ENCODE results near the gene ZBTB16.

DNA sequence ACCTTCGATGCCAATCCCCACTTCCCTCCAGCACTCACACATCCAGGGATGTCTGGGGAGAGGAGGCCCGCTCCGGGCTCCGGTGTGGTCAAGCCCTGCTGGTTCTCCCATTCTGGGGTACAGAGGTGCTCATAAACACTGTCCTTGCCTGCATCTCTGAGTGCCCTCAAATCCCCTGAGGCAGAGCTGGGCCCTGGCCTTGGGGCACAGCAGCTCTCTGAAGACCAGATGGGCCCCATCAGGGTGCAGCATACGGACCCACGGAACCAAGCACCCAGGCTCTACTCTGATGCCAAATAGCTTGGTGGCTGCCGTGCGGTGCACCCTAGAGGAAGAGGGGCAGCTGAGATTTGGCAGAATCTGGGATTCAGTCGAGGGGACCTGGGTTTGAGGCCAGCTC is 201.0 kb downstream of the ZBTB16 start:
- TF ChIP-seq, protein P1, sequence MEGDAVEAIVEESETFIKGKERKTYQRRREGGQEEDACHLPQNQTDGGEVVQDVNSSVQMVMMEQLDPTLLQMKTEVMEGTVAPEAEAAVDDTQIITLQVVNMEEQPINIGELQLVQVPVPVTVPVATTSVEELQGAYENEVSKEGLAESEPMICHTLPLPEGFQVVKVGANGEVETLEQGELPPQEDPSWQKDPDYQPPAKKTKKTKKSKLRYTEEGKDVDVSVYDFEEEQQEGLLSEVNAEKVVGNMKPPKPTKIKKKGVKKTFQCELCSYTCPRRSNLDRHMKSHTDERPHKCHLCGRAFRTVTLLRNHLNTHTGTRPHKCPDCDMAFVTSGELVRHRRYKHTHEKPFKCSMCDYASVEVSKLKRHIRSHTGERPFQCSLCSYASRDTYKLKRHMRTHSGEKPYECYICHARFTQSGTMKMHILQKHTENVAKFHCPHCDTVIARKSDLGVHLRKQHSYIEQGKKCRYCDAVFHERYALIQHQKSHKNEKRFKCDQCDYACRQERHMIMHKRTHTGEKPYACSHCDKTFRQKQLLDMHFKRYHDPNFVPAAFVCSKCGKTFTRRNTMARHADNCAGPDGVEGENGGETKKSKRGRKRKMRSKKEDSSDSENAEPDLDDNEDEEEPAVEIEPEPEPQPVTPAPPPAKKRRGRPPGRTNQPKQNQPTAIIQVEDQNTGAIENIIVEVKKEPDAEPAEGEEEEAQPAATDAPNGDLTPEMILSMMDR (IDR thresholded peaks at IDR 0.05; ENCODE audit: insufficient read depth, low read length): no peak
- TF ChIP-seq SPI1 (IDR thresholded peaks at IDR 0.05; ENCODE audit: borderline replicate concordance, low read depth): no peak
- no peak for TF ChIP-seq POLR2AphosphoS5 (IDR thresholded peaks at IDR 0.05; ENCODE audit: low read depth)

Measured in HL-60 (cell line).